Glutamatergic neuron (in vitro differentiated cells): ENCODE results near the gene STT3B. TPM values are rescaled to one million over a fixed set of nuclear protein-coding genes. Genes with fewer than 3 reads are reported as not detected.

ENCODE experiments used
- DNase-seq: peaks from one replicate; pipeline ENCODE4 v3.0.0; 2022
- H3K27ac Mint-ChIP-seq: one replicate; pipeline ENCODE4 v1.8.0; 2020; ENCODE audit warnings: mild to moderate bottlenecking, mixed read lengths, inconsistent platforms; ENCODE audit not compliant: unreplicated experiment
- H3K27me3 Mint-ChIP-seq: one replicate; pipeline ENCODE4 v1.8.0; 2020; ENCODE audit warnings: mild to moderate bottlenecking, moderate library complexity, mixed read lengths, inconsistent platforms; ENCODE audit not compliant: unreplicated experiment
- H3K36me3 Mint-ChIP-seq: one replicate; pipeline ENCODE4 v1.8.0; 2020; ENCODE audit warnings: mild to moderate bottlenecking, mixed read lengths, inconsistent platforms; ENCODE audit not compliant: unreplicated experiment
- H3K4me1 Mint-ChIP-seq: one replicate; pipeline ENCODE4 v1.8.0; 2020; ENCODE audit warnings: mild to moderate bottlenecking, low read depth, mixed read lengths, inconsistent platforms; ENCODE audit not compliant: unreplicated experiment
- H3K4me3 Mint-ChIP-seq: one replicate; pipeline ENCODE4 v1.8.0; 2020; ENCODE audit warnings: mild to moderate bottlenecking, mixed read lengths, inconsistent platforms; ENCODE audit not compliant: unreplicated experiment
- H3K9me3 Mint-ChIP-seq: one replicate; pipeline ENCODE4 v1.8.0; 2020; ENCODE audit warnings: mild to moderate bottlenecking, moderate library complexity, mixed read lengths, inconsistent platforms; ENCODE audit not compliant: unreplicated experiment
- total RNA-seq: library from RNA; stranded (reverse); fragmentation: NEBNext Ultra II Directional; extraction: Animal tissue kit (Norgen Biotek cat#: 25700); gene quantifications from one replicate; pipeline ENCODE4 v1.2.1, GENCODE V29; 2021; ENCODE audit not compliant: unreplicated experiment
- TF ChIP-seq, protein P1 (sequence below): fragments of 200-600 bp; sonication (generic); IDR thresholded peaks from one replicate; pipeline ENCODE4 v1.5.0; 2021; ENCODE audit not compliant: partially characterized antibody, unreplicated experiment

Gene STT3B
- total RNA-seq, 1 donor from 2014 or later = 65.1 TPM

- TF ChIP-seq, protein P1, sequence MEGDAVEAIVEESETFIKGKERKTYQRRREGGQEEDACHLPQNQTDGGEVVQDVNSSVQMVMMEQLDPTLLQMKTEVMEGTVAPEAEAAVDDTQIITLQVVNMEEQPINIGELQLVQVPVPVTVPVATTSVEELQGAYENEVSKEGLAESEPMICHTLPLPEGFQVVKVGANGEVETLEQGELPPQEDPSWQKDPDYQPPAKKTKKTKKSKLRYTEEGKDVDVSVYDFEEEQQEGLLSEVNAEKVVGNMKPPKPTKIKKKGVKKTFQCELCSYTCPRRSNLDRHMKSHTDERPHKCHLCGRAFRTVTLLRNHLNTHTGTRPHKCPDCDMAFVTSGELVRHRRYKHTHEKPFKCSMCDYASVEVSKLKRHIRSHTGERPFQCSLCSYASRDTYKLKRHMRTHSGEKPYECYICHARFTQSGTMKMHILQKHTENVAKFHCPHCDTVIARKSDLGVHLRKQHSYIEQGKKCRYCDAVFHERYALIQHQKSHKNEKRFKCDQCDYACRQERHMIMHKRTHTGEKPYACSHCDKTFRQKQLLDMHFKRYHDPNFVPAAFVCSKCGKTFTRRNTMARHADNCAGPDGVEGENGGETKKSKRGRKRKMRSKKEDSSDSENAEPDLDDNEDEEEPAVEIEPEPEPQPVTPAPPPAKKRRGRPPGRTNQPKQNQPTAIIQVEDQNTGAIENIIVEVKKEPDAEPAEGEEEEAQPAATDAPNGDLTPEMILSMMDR = no peak
- H3K27ac Mint-ChIP-seq = no peak overlapping the region
- H3K4me1 Mint-ChIP-seq = no peaks in the 10 kb centered on the region
- H3K27me3 Mint-ChIP-seq = no peaks in the 10 kb centered on the region
- no peaks in the 10 kb centered on the region for H3K36me3 Mint-ChIP-seq
- H3K9me3 Mint-ChIP-seq = no peaks in the 10 kb centered on the region
- DNase-seq = no peak
- no peak overlapping the region for H3K4me3 Mint-ChIP-seq
These were observed 17.0 kb upstream of the STT3B start for GRCh38 chr3:31515486-31516284.

DNA sequence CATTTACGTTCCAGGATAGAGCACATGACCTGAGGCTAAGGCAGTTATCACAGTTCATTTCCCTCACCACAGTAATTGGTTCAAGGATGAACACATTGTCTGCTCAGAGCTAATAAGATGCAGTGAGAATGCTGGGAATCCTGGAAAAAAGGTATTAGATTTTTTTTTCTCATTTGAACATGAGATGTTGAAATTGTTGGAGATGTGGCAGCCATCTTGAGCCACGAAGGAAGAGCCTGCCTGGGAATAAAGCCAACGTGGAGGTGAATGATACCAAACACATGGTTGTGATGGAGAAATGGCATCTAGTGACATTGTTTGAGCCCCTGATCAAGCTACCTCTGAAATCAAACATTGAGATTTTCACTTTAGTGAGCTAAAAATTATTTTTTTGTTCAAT lies 16.0 kb upstream of the STT3B start:
- DNase-seq = no peak
- H3K27ac Mint-ChIP-seq = no peak overlapping the region
- H3K27me3 Mint-ChIP-seq = no peaks in the 10 kb centered on the region
- no peaks in the 10 kb centered on the region for H3K4me1 Mint-ChIP-seq
- no peaks in the 10 kb centered on the region for H3K9me3 Mint-ChIP-seq
- TF ChIP-seq, protein P1 = no peak
- H3K4me3 Mint-ChIP-seq = no peak overlapping the region
- no peaks in the 10 kb centered on the region for H3K36me3 Mint-ChIP-seq

GRCh38 chr3:31521468-31521867 lies 11.3 kb upstream of the STT3B start:
- no peaks in the 10 kb centered on the region for H3K9me3 Mint-ChIP-seq
- no peak for DNase-seq
- no peak overlapping the region for H3K27ac Mint-ChIP-seq

GRCh38 chr3:31522152-31522551 lies 10.6 kb upstream of the STT3B start:
- Mint-ChIP-seq H3K4me1 (no peaks in the 10 kb centered on the region), H3K36me3 (no peaks in the 10 kb centered on the region), H3K27me3 (no peaks in the 10 kb centered on the region), H3K27ac (no peak overlapping the region), H3K9me3 (no peaks in the 10 kb centered on the region), H3K4me3 (no peak overlapping the region)
- TF ChIP-seq, protein P1 = no peak
- DNase-seq = no peak

More at GRCh38 chr3:31521468-31521867, 11.3 kb upstream of the STT3B start:
- TF ChIP-seq, protein P1 = no peak
- Mint-ChIP-seq H3K27me3 (no peaks in the 10 kb centered on the region), H3K36me3 (no peaks in the 10 kb centered on the region), H3K4me3 (no peak overlapping the region), H3K4me1 (no peaks in the 10 kb centered on the region)

DNA sequence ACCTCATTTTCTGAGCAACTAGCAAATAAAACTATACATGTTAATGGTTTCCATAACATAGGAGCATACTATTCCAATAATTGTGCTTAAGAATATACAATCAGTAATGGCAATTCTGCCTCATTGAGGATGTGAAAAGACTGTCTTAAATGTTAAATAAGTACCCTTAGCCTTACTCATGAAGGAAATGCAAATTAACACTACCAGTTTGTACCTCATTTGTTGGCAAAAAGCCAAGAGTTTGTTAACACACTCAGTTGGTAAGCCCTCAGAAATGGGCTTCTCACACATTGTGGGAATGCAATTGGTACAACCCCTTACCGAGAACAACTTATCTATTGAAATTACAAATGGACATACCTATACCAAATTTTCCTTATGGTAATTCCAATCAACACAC lies 9.2 kb upstream of the STT3B start:
- H3K9me3 Mint-ChIP-seq = no peaks in the 10 kb centered on the region
- DNase-seq = no peak
- H3K27me3 Mint-ChIP-seq = no peaks in the 10 kb centered on the region
- no peak overlapping the region for H3K27ac Mint-ChIP-seq
- no peak overlapping the region for H3K4me3 Mint-ChIP-seq
- no peaks in the 10 kb centered on the region for H3K4me1 Mint-ChIP-seq
- no peaks in the 10 kb centered on the region for H3K36me3 Mint-ChIP-seq
- TF ChIP-seq, protein P1 = no peak
